COLO668 (cell line): Measurements from ENCODE around the gene HMX1.

Experiments used
- DNase-seq: peaks from one replicate; lab custom pipeline; 2025; ENCODE audit not compliant: unreplicated experiment; lab: John Stamatoyannopoulos, UW

HMX1 gene

GRCh38 chr4:8910100-8910821 is 38.6 kb upstream of the HMX1 start:
- DNase-seq = no peak

GRCh38 chr4:8909548-8909947 is 37.9 kb upstream of the HMX1 start:
- no peak for DNase-seq

- no peak for DNase-seq
Measured at GRCh38 chr4:8908206-8908893, 36.7 kb upstream of the HMX1 start.

GRCh38 chr4:8907596-8908205 is 36.1 kb upstream of the HMX1 start:
- no peak for DNase-seq

- DNase-seq = no peak
Measured at GRCh38 chr4:8906991-8907595, 35.5 kb upstream of the HMX1 start.

GRCh38 chr4:8906668-8906970 is 35.0 kb upstream of the HMX1 start:
- DNase-seq = no peak

- no peak for DNase-seq
Measured at GRCh38 chr4:8905773-8906667, 34.4 kb upstream of the HMX1 start.

- DNase-seq = no peak
Measured at GRCh38 chr4:8905226-8905772, 33.7 kb upstream of the HMX1 start.

- DNase-seq = no peak
Measured at GRCh38 chr4:8904666-8905065, 33.0 kb upstream of the HMX1 start.

- DNase-seq = no peak
Measured at GRCh38 chr4:8904041-8904501, 32.4 kb upstream of the HMX1 start.

GRCh38 chr4:8901335-8901734 is 29.7 kb upstream of the HMX1 start:
- no peak for DNase-seq

- no peak for DNase-seq
Measured at GRCh38 chr4:8900588-8900987, 28.9 kb upstream of the HMX1 start.

- no peak for DNase-seq
Measured at GRCh38 chr4:8898419-8898818, 26.8 kb upstream of the HMX1 start.

GRCh38 chr4:8897251-8898167 is 25.9 kb upstream of the HMX1 start:
- no peak for DNase-seq

GRCh38 chr4:8896506-8896905 is 24.9 kb upstream of the HMX1 start:
- no peak for DNase-seq

GRCh38 chr4:8896071-8896470 is 24.4 kb upstream of the HMX1 start:
- DNase-seq = no peak

GRCh38 chr4:8895295-8895694 is 23.7 kb upstream of the HMX1 start:
- DNase-seq = no peak

- DNase-seq = no peak
Measured at GRCh38 chr4:8894424-8894816, 22.8 kb upstream of the HMX1 start.

- no peak for DNase-seq
Measured at GRCh38 chr4:8893624-8894423, 22.2 kb upstream of the HMX1 start.
